Esophagus muscularis mucosa (tissue), 3 donors: ENCODE data around the gene SHC1.

Source experiments
- CTCF ChIP-seq, 3 experiments: fragments of 200-600 bp in 2 of 3; fragments of 450-650 bp in 1 of 3; sonication (generic) in 2 of 3; IDR thresholded peaks; one replicate each; pipeline ENCODE4 v1.5.1; 2017 to 2019; ENCODE audit warnings: antibody characterized with exemption in 3 of 3, mild to moderate bottlenecking in 2 of 3, moderate library complexity in 1 of 3
- EP300 ChIP-seq: sonication (generic); formaldehyde crosslinking; IDR thresholded peaks from one replicate; pipeline ENCODE4 v1.6.1; 2017; ENCODE audit warnings: antibody characterized with exemption

GRCh38 chr1:154945962-154946850 lies 24.3 kb downstream of the SHC1 start:
- no peak for TF ChIP-seq CTCF (IDR thresholded peaks at IDR 0.05)
- TF ChIP-seq EP300, result no peak
